WI38 (cell line): ENCODE measurements around the gene CAPN14.

Experiments
- H3K4me3 ChIP-seq: 2 replicates; pipeline ENCODE4 v1.5.1; 2011; ENCODE audit warnings: low read depth, mild to moderate bottlenecking, control low read depth, low read length
- TF ChIP-seq, protein P1 (sequence below): IDR thresholded peaks from 2 replicates; pipeline ENCODE4 v1.5.1; 2012; ENCODE audit warnings: low read depth, mild to moderate bottlenecking, control low read depth, low read length

The CAPN14 gene

DNA sequence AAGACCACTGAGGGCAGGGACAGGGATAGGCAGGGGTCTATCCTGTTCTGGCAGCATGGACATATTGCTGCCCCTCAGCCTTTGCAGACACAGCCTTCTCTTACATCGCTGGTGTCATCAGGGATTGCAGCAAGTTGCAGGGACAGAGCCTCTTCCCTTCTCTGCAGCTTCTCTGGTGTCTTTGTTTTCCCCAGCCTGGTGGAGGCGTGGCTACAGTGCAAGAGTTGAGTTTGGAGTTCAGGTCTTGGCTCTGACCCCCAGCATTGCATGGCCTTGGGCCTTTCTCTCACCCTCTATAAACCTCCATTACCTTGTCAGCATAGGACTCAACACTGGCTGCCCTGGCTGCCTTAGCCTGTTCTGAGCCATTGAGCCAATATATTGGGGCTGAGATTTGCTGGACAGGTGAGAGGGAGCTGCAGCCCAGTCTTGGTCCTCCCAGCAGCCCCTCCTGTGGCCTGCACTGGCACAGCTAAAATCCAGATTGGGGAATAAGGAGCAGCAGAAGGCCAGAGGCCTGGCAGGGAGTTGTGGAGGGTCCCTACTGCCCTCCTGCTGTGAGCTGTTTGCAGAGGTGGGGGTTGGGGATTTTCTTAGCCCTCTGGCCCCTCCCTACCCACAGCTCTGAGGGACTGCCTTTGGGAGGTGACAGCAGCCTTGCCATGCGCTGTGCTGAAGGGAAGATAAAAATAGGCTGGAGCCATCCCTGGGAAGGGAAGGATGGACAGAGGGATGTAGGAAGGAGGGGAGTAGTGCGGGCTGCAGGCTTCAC lies 39.5 kb upstream of the CAPN14 start:
- TF ChIP-seq, protein P1, sequence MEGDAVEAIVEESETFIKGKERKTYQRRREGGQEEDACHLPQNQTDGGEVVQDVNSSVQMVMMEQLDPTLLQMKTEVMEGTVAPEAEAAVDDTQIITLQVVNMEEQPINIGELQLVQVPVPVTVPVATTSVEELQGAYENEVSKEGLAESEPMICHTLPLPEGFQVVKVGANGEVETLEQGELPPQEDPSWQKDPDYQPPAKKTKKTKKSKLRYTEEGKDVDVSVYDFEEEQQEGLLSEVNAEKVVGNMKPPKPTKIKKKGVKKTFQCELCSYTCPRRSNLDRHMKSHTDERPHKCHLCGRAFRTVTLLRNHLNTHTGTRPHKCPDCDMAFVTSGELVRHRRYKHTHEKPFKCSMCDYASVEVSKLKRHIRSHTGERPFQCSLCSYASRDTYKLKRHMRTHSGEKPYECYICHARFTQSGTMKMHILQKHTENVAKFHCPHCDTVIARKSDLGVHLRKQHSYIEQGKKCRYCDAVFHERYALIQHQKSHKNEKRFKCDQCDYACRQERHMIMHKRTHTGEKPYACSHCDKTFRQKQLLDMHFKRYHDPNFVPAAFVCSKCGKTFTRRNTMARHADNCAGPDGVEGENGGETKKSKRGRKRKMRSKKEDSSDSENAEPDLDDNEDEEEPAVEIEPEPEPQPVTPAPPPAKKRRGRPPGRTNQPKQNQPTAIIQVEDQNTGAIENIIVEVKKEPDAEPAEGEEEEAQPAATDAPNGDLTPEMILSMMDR = no peak
- H3K4me3 ChIP-seq = no peak overlapping the region

DNA sequence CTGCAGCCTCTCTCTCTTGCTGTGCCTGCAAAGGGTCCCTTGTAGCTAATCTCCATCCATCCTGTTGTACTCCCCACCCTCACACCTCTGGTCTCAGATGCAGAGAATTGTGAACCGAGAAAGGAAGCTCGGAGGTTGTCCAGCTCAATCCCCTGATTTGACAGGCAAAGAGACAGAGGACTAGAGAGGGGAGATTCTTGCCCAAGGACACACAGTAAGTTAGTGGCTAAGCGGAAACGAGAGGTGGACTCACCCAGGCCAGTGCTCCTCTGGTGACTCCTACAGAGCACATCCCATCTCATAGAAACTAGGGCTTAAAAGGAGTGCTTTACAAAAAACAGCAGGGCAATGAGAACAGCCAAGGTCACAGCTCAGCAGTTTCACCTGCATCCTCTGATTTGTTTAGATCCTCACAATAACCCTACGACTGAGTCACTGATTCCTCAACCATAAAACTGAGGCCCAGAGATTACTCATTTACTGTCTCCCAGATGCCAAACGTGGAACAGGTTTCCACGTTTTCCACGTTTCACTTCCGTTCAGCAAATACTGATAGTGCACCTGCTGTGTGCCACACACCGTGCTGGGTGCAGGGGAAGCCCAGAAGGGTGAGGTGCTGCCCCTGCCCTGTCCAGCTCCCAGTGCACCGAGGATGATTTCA lies 38.7 kb upstream of the CAPN14 start:
- no peak overlapping the region for H3K4me3 ChIP-seq
- TF ChIP-seq, protein P1 = no peak

DNA sequence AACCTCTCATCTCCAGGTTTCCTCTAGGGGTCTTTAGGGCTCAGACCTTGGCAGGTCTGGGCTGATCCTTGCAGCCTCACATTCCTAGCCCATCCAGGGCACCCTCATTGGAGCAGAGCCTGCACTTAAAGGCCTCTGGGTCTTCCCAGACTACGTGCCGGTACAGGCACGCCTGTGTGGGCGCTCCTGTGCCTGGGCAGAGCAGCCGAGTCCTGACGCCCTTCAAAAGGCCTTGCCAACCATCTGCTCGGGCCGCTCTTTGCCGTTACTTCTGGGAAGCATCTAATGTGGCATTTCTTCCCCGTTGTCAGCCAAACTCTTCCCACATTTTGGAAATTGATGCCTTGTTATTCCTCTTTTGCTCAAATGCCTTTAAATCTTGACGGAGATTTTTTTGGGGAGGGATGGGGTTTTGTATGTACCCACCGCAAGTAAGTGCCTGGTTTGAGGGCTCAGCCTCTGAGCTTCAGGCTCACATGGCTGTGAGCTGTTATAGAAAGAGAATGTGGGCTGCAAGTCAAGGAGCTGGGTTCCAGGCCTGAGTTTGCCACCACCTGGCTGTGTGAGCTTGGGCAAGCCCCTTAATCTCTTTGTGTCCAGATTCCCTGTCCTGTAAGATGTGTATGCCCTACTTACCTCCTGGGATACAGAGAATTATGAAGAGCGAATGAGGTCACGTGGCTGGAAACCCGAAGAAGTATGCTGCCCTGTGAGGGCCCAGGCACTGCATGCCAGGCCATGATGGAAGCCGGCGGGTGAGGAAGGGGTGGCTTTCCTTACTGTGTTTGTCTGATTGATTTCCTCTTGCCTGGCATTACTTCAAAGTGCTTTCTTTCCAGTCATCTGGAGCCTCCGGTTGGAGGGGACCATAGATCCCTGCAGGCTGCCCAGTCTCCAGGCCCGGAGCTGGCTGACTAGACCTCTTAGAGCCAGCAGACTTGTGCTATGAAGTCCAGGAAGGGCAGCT lies 37.2 kb upstream of the CAPN14 start:
- H3K4me3 ChIP-seq = no peak overlapping the region
- TF ChIP-seq, protein P1 = no peak

DNA sequence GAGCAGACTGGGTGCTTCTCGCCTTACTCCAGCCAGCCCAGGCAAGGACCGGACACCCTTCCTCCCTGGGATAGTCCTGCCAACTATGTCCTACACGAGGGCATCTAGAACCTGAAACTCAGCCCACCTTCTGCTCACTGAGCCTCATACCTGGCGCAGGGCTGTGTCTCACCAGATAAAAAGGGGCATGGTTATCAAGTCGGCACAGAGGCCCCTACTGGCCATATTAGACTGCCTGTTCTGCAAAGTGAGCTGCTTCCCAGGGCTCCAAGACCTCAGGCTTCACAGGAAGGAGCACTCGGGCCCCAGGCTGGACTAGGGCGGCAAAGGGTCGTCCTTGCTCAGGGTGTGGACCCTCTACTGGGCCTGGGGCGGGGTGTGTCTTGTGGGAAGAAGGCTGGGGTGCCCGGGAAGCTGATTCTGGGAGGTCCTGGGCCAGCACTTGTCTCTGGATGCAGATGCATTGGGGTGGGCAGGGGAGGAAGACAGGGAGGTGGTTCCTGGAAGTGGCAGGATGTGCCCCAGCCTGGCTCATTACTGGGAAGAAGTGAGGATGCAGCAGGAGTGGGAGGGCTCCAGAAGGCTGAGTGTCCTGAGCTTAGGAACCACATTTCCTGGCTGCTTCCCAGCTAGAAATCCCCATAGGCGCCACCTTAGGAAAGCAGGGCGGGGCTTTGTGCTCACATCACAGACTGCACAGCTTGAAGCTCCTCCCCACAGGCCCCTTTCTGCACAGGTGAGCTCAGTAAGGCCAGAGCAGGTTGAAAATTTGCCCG lies 36.2 kb upstream of the CAPN14 start:
- TF ChIP-seq, protein P1 = no peak
- H3K4me3 ChIP-seq = no peak overlapping the region

DNA sequence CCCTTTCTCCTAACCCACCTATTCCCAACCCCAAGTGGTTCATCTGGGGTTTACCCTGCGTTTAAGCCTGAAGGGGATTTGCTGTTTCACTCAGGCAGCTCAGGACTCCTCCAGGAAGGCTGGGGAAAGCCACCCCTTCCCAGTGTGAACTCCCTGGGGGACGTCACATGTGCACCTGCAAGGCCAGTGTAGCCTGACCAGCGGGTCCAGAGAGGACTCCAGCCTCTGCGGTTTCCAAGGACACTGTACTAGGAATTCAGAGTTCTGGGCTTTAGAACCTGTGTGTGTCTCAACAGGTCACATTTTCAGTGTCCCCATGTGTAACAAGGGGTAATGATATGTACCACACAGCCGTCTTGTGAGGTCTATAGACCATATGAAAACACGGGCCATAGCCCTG lies 34.5 kb upstream of the CAPN14 start:
- TF ChIP-seq, protein P1 = no peak
- H3K4me3 ChIP-seq = no peak overlapping the region

DNA sequence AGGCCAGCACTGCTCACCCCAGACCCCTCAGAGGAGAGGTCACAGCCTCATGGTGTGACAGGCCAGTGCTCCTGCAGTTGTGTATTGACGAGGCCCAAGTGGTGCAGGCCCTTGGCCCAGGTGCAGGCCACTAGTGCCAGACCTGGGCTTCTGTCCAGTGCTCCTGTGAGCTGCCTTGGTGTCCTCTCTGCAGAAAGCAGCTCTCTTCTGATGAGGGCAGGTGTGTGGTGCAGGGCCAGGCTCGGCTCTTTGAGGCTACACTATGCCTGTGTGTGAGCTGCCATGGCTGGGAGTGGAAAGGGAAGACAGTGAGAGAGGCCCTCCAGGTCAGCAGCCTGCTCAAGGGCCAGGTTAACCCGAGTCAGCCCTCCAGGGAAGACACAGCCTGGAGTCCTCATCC lies 33.7 kb upstream of the CAPN14 start:
- TF ChIP-seq, protein P1 = no peak

More for the DNA sequence above, 33.7 kb upstream of the CAPN14 start:
- H3K4me3 ChIP-seq = no peak overlapping the region
